ENCODE results near the gene POLA2.

DNA sequence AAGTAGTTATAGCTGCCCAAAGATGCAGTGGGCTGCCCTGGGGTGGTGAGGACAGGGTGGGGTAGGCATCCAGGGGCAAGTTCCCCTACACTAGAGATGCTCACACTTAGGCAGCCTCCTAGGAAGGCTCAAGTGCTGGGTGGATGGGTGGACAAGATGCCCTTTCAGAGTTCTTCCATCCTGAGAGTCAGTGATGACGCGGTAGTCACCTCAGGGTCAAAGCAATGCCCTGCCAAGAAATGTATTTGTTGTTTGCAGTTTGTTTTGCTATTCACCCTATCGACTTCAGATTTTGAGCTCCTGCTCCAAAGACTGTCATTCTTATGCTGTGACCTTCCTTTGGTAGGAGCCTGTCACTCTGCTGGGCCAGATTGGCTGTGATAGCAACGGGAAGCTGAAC lies 18.9 kb downstream of the POLA2 start:
- no peak for TF ChIP-seq CTCF (conservative IDR thresholded peaks at IDR 0.05 in 1 of 2, IDR thresholded peaks at IDR 0.05 in 1 of 2; ENCODE audit: low read depth in 1 of 2, low read length in 2 of 2)
- no peak for TF ChIP-seq EZH2 (IDR thresholded peaks at IDR 0.05; ENCODE audit: low read length, missing control alignments)
